GM23248 (cell line): ENCODE results near the gene SLC16A12. TPM values are rescaled to one million over a fixed set of nuclear protein-coding genes. Genes with fewer than 3 reads are reported as not detected.

Experiments
- DNase-seq: peaks from one replicate; pipeline ENCODE4 v3.0.0-alpha.2; 2015
- H2AFZ ChIP-seq: fragments of 200-600 bp; sonication (generic); 2 replicates; pipeline ENCODE4 v1.6.1; 2016; ENCODE audit warnings: antibody characterized with exemption
- H3F3A ChIP-seq: fragments of 200-600 bp; sonication (generic); 2 replicates; pipeline ENCODE4 v1.6.1; 2016; ENCODE audit warnings: mild to moderate bottlenecking, antibody characterized with exemption, mixed run types; ENCODE audit not compliant: insufficient read depth
- H3K27ac ChIP-seq: fragments of 200-600 bp; sonication (generic); 2 replicates; pipeline ENCODE4 v1.5.1; 2016; ENCODE audit warnings: mild to moderate bottlenecking
- H3K27me3 ChIP-seq: fragments of 200-600 bp; sonication (generic); replicated peaks from 2 replicates; pipeline ENCODE4 v1.6.1; 2016; ENCODE audit warnings: mild to moderate bottlenecking; ENCODE audit not compliant: insufficient read depth
- H3K36me3 ChIP-seq: fragments of 200-600 bp; sonication (generic); 2 replicates; pipeline ENCODE4 v1.6.1; 2016; ENCODE audit warnings: low read depth, mild to moderate bottlenecking
- H3K4me1 ChIP-seq: fragments of 200-600 bp; sonication (generic); 2 replicates; pipeline ENCODE4 v1.6.1; 2016; ENCODE audit warnings: mild to moderate bottlenecking; ENCODE audit not compliant: insufficient read depth
- H3K4me2 ChIP-seq: fragments of 200-600 bp; sonication (generic); one replicate; pipeline ENCODE4 v1.6.1; 2016; ENCODE audit warnings: mild to moderate bottlenecking; ENCODE audit not compliant: unreplicated experiment
- H3K4me3 ChIP-seq: fragments of 200-600 bp; sonication (generic); 2 replicates; pipeline ENCODE4 v1.5.1; 2016; ENCODE audit warnings: mild to moderate bottlenecking
- H3K79me2 ChIP-seq: fragments of 200-600 bp; sonication (generic); 2 replicates; pipeline ENCODE4 v1.6.1; 2016; ENCODE audit warnings: mild to moderate bottlenecking; ENCODE audit not compliant: insufficient read depth
- H3K9ac ChIP-seq: fragments of 200-600 bp; sonication (generic); 2 replicates; pipeline ENCODE4 v1.6.1; 2016; ENCODE audit warnings: mild to moderate bottlenecking
- H3K9me2 ChIP-seq: fragments of 200-600 bp; sonication (generic); 2 replicates; pipeline ENCODE4 v1.6.1; 2016; ENCODE audit warnings: mixed run types, mild to moderate bottlenecking, moderate library complexity; ENCODE audit not compliant: insufficient read depth
- H3K9me3 ChIP-seq: fragments of 200-600 bp; sonication (generic); one replicate; pipeline ENCODE4 v1.6.1; 2017; ENCODE audit warnings: low read depth
- H4K20me1 ChIP-seq: fragments of 200-600 bp; sonication (generic); 2 replicates; pipeline ENCODE4 v1.6.0; 2016; ENCODE audit not compliant: insufficient read depth
- EZH2 ChIP-seq: fragments of 200-600 bp; sonication (generic); IDR thresholded peaks from 2 replicates; pipeline ENCODE4 v1.6.1; 2018; ENCODE audit warnings: antibody characterized with exemption, mild to moderate bottlenecking; ENCODE audit not compliant: insufficient read depth, poor library complexity, severe bottlenecking
- EZH2phosphoT487 ChIP-seq: fragments of 200-600 bp; sonication (generic); IDR thresholded peaks from 2 replicates; pipeline ENCODE4 v1.6.1; 2018; ENCODE audit warnings: antibody characterized with exemption, moderate library complexity, mild to moderate bottlenecking, low read depth; ENCODE audit not compliant: insufficient read depth
- WGBS, 2 experiments: methylation state at CpG; one replicate each; pipeline ENCODE4 v1.1.6; 2015 to 2017; ENCODE audit warnings: low lambda C conversion rate in 2 of 2, low coverage in 1 of 2; ENCODE audit errors: missing lambda C conversion rate in 2 of 2; 5-methylcytosine and 5-hydroxymethylcytosine counted together
- in situ Hi-C: fragments of 300-500 bp; cut with MboI; formaldehyde crosslinking; loops from 2 replicates; pipeline ENCODE4 v1.15.0; 2020
- polyA plus RNA-seq: library from polyadenylated mRNA; unstranded; fragments of >200 nt; fragmentation: Nextera tagmentation; extraction: Ambion mirVana; gene quantifications from 2 replicates; pipeline ENCODE4 v1.2.1, GENCODE V29; 2016
- total RNA-seq: library from RNA; depleted of rRNA; stranded (reverse); fragments of >200 nt; shearing (Covaris generic); gene quantifications from 2 replicates; pipeline ENCODE4 v1.2.3, GENCODE V29; 2014

SLC16A12 gene
- total and polyA plus RNA-seq, 2 experiments from 2014 or later, result not detected

- no peak overlapping the region for H3K27ac ChIP-seq
- no peak overlapping the region for H3K4me3 ChIP-seq
- no peaks in the 10 kb centered on the region for H3K9me2 ChIP-seq
- H3K27me3 ChIP-seq, result no peaks in the 10 kb centered on the region
- H3K36me3 ChIP-seq, result peaks cover 4% of the 10 kb centered on the region; the same call in 1 of the 2 replicates
- DNase-seq, result no peak
- no peaks in the 10 kb centered on the region for H4K20me1 ChIP-seq
- H3K4me1 ChIP-seq, result peaks cover 23% of the 10 kb centered on the region
- WGBS, 2 experiments, result 90 to 92% methylated on average over 5 of the region's 5 CpGs
- no peak overlapping the region for H3K9ac ChIP-seq
- peaks cover 7% of the 10 kb centered on the region; the same call in 1 of the 2 replicates for H3F3A ChIP-seq
- no peak overlapping the region for H3K4me2 ChIP-seq
- H2AFZ ChIP-seq, result no peak overlapping the region; the same call in 1 of the 2 replicates
- in situ Hi-C loops, result loop anchor here (25.0 kb wide), 1 partner anchor 287 kb away; the partner anchor contains the start of gene KIF20B
- no peaks in the 10 kb centered on the region for H3K9me3 ChIP-seq
- no peaks in the 10 kb centered on the region for H3K79me2 ChIP-seq
- no peak for TF ChIP-seq EZH2phosphoT487
- TF ChIP-seq EZH2, result no peak
These were observed 110.4 kb downstream of the SLC16A12 start for GRCh38 chr10:89425000-89425399.

- Histone ChIP-seq H4K20me1 (no peaks in the 10 kb centered on the region), H3K27ac (no peak overlapping the region), H3K9me2 (no peaks in the 10 kb centered on the region), H3K4me1 (peaks cover 9% of the 10 kb centered on the region), H3F3A (no peaks in the 10 kb centered on the region), H3K9ac (no peak overlapping the region), H3K36me3 (peaks cover 22% of the 10 kb centered on the region; the same call in 1 of the 2 replicates), H3K79me2 (peaks cover 29% of the 10 kb centered on the region), H3K4me2 (no peak overlapping the region), H3K27me3 (no peaks in the 10 kb centered on the region), H3K9me3 (no peaks in the 10 kb centered on the region), H3K4me3 (no peak overlapping the region), H2AFZ (no peak overlapping the region)
- 93 to 96% methylated on average over 2 of the region's 2 CpGs for WGBS, 2 experiments
- no peak for TF ChIP-seq EZH2
- in situ Hi-C loops, result loop anchor here (25.0 kb wide), 1 partner anchor 291 kb away; the partner anchor contains the start of gene KIF20B
- no peak for DNase-seq
These were observed 114.3 kb downstream of the SLC16A12 start for GRCh38 chr10:89421018-89421476.

- peaks cover 9% of the 10 kb centered on the region for H3K4me1 ChIP-seq
- no peaks in the 10 kb centered on the region for H4K20me1 ChIP-seq
- TF ChIP-seq EZH2, result no peak
- peaks cover 22% of the 10 kb centered on the region; the same call in 1 of the 2 replicates for H3K36me3 ChIP-seq
- H3F3A ChIP-seq, result no peaks in the 10 kb centered on the region
- no peaks in the 10 kb centered on the region for H3K27me3 ChIP-seq
- peak overlapping the region; percentile 46 for H3K4me2 ChIP-seq
- H3K4me3 ChIP-seq, result peak overlapping the region; percentile 21; the same call in 1 of the 2 replicates
- H2AFZ ChIP-seq, result peak overlapping the region; percentile 26; the same call in 1 of the 2 replicates
- in situ Hi-C loops, result loop anchor here (25.0 kb wide), 1 partner anchor 293 kb away; the partner anchor contains the start of gene KIF20B
- DNase-seq, result peak; percentile 66
- peaks cover 39% of the 10 kb centered on the region for H3K79me2 ChIP-seq
- WGBS, 2 experiments, result 11 to 15% methylated on average over 3 of the region's 3 CpGs
- 0 out of 2 replicates have a peak overlapping the region, but pooled peaks have one; percentile 4 for H3K9ac ChIP-seq
- H3K27ac ChIP-seq, result no peak overlapping the region
- H3K9me2 ChIP-seq, result no peaks in the 10 kb centered on the region
- H3K9me3 ChIP-seq, result no peaks in the 10 kb centered on the region
These were observed 115.8 kb downstream of the SLC16A12 start for GRCh38 chr10:89419548-89419947.

GRCh38 chr10:89416465-89416864, 118.9 kb downstream of the SLC16A12 start:
- Histone ChIP-seq H3K27me3 (no peaks in the 10 kb centered on the region), H3K4me1 (peaks cover 12% of the 10 kb centered on the region), H4K20me1 (no peaks in the 10 kb centered on the region), H3K79me2 (peaks cover 45% of the 10 kb centered on the region), H3K36me3 (peaks cover 22% of the 10 kb centered on the region; the same call in 1 of the 2 replicates), H2AFZ (no peak overlapping the region), H3K9ac (no peak overlapping the region), H3K9me2 (no peaks in the 10 kb centered on the region), H3K4me3 (no peak overlapping the region), H3K9me3 (no peaks in the 10 kb centered on the region), H3F3A (peaks cover 7% of the 10 kb centered on the region), H3K27ac (no peak overlapping the region), H3K4me2 (no peak overlapping the region)
- no peak for DNase-seq
- no peak for TF ChIP-seq EZH2
- no peak for TF ChIP-seq EZH2phosphoT487
- in situ Hi-C loops, result loop anchor here (25.0 kb wide), 1 partner anchor 296 kb away; the partner anchor contains the start of gene KIF20B
- 93 to 100% methylated on average over 1 of the region's 1 CpG for WGBS, 2 experiments
